Measurements from ENCODE around the gene PARP8. TPM values are rescaled to one million over a fixed set of nuclear protein-coding genes. Genes with fewer than 3 reads are reported as not detected.

Gene PARP8
- total and polyA plus RNA-seq, 2 of the 4 experiments (the other 2 are of a cell fraction) = 6.9 to 8.2 TPM

DNA sequence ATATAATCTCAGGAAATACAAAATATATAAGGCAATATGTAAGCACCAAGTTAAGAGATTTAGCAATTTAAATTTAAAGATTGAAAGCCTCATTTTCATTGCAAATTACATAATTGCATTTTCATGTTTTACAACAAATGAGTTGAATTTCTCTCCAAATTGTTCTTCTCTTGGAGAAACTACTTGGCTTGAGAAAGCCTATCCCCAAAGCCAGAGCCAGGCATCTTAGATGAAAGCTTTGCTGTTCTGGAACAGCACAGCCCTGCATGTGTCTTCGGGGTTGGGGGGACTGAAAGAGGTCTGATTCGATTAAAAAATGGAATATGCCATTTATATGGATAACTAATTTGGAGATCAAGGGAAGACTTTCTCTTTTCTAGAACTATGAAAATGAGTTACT lies 212.0 kb downstream of the PARP8 start:
- no peak overlapping the region for H2BK120ac ChIP-seq (ENCODE audit: low read depth, low read length)
- POLR2A ChIA-PET (ENCODE audit: unreplicated experiment) = no interaction called here
- no peak overlapping the region for H2BK20ac ChIP-seq (ENCODE audit: low read depth, low read length)
- TF ChIP-seq, protein P1, sequence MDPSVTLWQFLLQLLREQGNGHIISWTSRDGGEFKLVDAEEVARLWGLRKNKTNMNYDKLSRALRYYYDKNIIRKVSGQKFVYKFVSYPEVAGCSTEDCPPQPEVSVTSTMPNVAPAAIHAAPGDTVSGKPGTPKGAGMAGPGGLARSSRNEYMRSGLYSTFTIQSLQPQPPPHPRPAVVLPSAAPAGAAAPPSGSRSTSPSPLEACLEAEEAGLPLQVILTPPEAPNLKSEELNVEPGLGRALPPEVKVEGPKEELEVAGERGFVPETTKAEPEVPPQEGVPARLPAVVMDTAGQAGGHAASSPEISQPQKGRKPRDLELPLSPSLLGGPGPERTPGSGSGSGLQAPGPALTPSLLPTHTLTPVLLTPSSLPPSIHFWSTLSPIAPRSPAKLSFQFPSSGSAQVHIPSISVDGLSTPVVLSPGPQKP (IDR thresholded peaks at IDR 0.05; ENCODE audit: borderline replicate concordance, low read depth, low read length) = no peak
- TF ChIP-seq MAFK (IDR thresholded peaks at IDR 0.05; ENCODE audit: low read depth, low read length) (no peak), FOS (IDR thresholded peaks at IDR 0.05; ENCODE audit: low read depth, low read length) (no peak), RCOR1 (IDR thresholded peaks at IDR 0.05; ENCODE audit: insufficient replicate concordance, low read length) (no peak), BHLHE40 (IDR thresholded peaks at IDR 0.05; ENCODE audit: low read depth, low read length) (no peak), RAD21 (IDR thresholded peaks at IDR 0.05; ENCODE audit: low read length) (no peak), CEBPB (IDR thresholded peaks at IDR 0.05; ENCODE audit: low read depth, low read length) (no peak), RFX5 (IDR thresholded peaks at IDR 0.05; ENCODE audit: low read depth, low read length) (no peak), POLR2A (IDR thresholded peaks at IDR 0.05; ENCODE audit: low read depth, low read length) (no peak), MAZ (IDR thresholded peaks at IDR 0.05; ENCODE audit: borderline replicate concordance, low read depth, low read length) (no peak), MXI1 (IDR thresholded peaks at IDR 0.05; ENCODE audit: borderline replicate concordance, low read depth, low read length) (no peak), SMC3 (IDR thresholded peaks at IDR 0.05; ENCODE audit: low read depth, low read length) (no peak), NFE2L2 (IDR thresholded peaks at IDR 0.05; ENCODE audit: low read depth, low read length) (no peak), CHD1 (IDR thresholded peaks at IDR 0.05; ENCODE audit: low read depth, low read length) (no peak)
- TF ChIP-seq, protein P2, sequence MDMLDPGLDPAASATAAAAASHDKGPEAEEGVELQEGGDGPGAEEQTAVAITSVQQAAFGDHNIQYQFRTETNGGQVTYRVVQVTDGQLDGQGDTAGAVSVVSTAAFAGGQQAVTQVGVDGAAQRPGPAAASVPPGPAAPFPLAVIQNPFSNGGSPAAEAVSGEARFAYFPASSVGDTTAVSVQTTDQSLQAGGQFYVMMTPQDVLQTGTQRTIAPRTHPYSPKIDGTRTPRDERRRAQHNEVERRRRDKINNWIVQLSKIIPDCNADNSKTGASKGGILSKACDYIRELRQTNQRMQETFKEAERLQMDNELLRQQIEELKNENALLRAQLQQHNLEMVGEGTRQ (IDR thresholded peaks at IDR 0.05; ENCODE audit: low read depth, low read length) = no peak
- TF ChIP-seq, protein P3, sequence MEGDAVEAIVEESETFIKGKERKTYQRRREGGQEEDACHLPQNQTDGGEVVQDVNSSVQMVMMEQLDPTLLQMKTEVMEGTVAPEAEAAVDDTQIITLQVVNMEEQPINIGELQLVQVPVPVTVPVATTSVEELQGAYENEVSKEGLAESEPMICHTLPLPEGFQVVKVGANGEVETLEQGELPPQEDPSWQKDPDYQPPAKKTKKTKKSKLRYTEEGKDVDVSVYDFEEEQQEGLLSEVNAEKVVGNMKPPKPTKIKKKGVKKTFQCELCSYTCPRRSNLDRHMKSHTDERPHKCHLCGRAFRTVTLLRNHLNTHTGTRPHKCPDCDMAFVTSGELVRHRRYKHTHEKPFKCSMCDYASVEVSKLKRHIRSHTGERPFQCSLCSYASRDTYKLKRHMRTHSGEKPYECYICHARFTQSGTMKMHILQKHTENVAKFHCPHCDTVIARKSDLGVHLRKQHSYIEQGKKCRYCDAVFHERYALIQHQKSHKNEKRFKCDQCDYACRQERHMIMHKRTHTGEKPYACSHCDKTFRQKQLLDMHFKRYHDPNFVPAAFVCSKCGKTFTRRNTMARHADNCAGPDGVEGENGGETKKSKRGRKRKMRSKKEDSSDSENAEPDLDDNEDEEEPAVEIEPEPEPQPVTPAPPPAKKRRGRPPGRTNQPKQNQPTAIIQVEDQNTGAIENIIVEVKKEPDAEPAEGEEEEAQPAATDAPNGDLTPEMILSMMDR (conservative IDR thresholded peaks at IDR 0.05; ENCODE audit: low read depth, low read length) = no peak
- ATAC-seq (ENCODE audit: low read depth) (no peak), DNase-seq (no peak)
- H3K56ac ChIP-seq (ENCODE audit: extremely low read depth, insufficient read depth, low read length) = no peak overlapping the region
- no peaks in the 10 kb centered on the region for H3K36me3 ChIP-seq (ENCODE audit: control insufficient read depth, insufficient read depth, low read length)
- H3K18ac ChIP-seq (ENCODE audit: low read depth, low read length) = no peak overlapping the region
- no peak overlapping the region for H4K91ac ChIP-seq (ENCODE audit: insufficient read depth, low read depth, low read length)
- H3K27ac ChIP-seq (ENCODE audit: insufficient read depth, low read length) = no peak overlapping the region
- no peak overlapping the region for H3K14ac ChIP-seq (replicated peaks; ENCODE audit: low read depth, low read length)
- no peak overlapping the region for H2BK5ac ChIP-seq (ENCODE audit: low read depth, low read length, poor library complexity, severe bottlenecking)
- CTCF ChIA-PET = no interaction called here
- H3K27me3 ChIP-seq (ENCODE audit: control insufficient read depth, insufficient read depth, low read length) = no peaks in the 10 kb centered on the region
- H3K9me1 ChIP-seq (ENCODE audit: insufficient read depth, low read length) = no peaks in the 10 kb centered on the region
- intact Hi-C loops (cut with micrococcal nuclease) = no loop called here
- dilution Hi-C loops (cut with HindIII; ENCODE audit: low sequenced_read_pairs, unreplicated experiment) = no loop called here
- no peak overlapping the region for H4K8ac ChIP-seq (ENCODE audit: low read depth in 2 of 2, low read length in 2 of 2)
- no peak overlapping the region for H4K5ac ChIP-seq (ENCODE audit: low read depth, low read length)
- H3K4me2 ChIP-seq (ENCODE audit: low read depth, low read length) = no peak overlapping the region
- H2BK15ac ChIP-seq (ENCODE audit: low read depth, low read length) = no peak overlapping the region
- no peak overlapping the region for H3K4ac ChIP-seq (ENCODE audit: low read depth, low read length)
- no peaks in the 10 kb centered on the region for H4K20me1 ChIP-seq (ENCODE audit: insufficient read depth, low read length)
- H2AFZ ChIP-seq (replicated peaks; ENCODE audit: low read length, poor library complexity) = no peak overlapping the region
- no peak overlapping the region for H2AK5ac ChIP-seq (ENCODE audit: low read depth, low read length)
- in situ Hi-C loops (cut with MboI; ENCODE audit: low sequenced_read_pairs) = no loop called here
- no TSS peak for BruUV-seq (replicated peaks)
- no peak overlapping the region for H3K23ac ChIP-seq (ENCODE audit: low read depth, low read length)
- H3K9me3 ChIP-seq (ENCODE audit: control insufficient read depth, insufficient read depth, low read length) = no peaks in the 10 kb centered on the region
- H3K9ac ChIP-seq (ENCODE audit: low read depth, low read length) = no peak overlapping the region
- no peak overlapping the region for H3K4me3 ChIP-seq (ENCODE audit: insufficient read depth, low read depth, low read length)
- H3K79me1 ChIP-seq (ENCODE audit: low read depth in 1 of 2, low read length in 2 of 2) = no peaks in the 10 kb centered on the region
- H2AK9ac ChIP-seq (replicated peaks; ENCODE audit: low read depth, low read length, poor library complexity) = no peak overlapping the region
- no peaks in the 10 kb centered on the region for H3K4me1 ChIP-seq (ENCODE audit: control insufficient read depth, insufficient read depth, low read length)
- 40% methylated on average over 1 of the region's 2 CpGs; no CpG with 5 or more reads in 1 of the 2 experiments for WGBS, 2 experiments (ENCODE audit: extremely low coverage in 2 of 2, insufficient read length in 1 of 2)

Measured in IMR-90 (cell line).